ENCODE results near the gene CARD9.

GRCh38 chr9:136314944-136315343, 58.5 kb downstream of the CARD9 start:
- no peak for TF ChIP-seq POLR2A (IDR thresholded peaks at IDR 0.05; ENCODE audit: low read length)
- no peak for TF ChIP-seq GATA1 (IDR thresholded peaks at IDR 0.05; ENCODE audit: low read depth, low read length)

All from erythroblast (primary cell).